Purkinje cell (primary cell): Measurements from ENCODE around the gene TRIB2. TPM values are rescaled to one million over a fixed set of nuclear protein-coding genes. Genes with fewer than 3 reads are reported as not detected.

Experiments
- polyA plus RNA-seq: library from polyadenylated mRNA; unstranded; fragments of >200 nt; fragmentation: Nextera tagmentation; gene quantifications from 2 replicates; pipeline ENCODE4 v1.2.1, GENCODE V29; 2014

The TRIB2 gene
- 48.5 and 65.4 TPM in 2 replicates for polyA plus RNA-seq

DNA sequence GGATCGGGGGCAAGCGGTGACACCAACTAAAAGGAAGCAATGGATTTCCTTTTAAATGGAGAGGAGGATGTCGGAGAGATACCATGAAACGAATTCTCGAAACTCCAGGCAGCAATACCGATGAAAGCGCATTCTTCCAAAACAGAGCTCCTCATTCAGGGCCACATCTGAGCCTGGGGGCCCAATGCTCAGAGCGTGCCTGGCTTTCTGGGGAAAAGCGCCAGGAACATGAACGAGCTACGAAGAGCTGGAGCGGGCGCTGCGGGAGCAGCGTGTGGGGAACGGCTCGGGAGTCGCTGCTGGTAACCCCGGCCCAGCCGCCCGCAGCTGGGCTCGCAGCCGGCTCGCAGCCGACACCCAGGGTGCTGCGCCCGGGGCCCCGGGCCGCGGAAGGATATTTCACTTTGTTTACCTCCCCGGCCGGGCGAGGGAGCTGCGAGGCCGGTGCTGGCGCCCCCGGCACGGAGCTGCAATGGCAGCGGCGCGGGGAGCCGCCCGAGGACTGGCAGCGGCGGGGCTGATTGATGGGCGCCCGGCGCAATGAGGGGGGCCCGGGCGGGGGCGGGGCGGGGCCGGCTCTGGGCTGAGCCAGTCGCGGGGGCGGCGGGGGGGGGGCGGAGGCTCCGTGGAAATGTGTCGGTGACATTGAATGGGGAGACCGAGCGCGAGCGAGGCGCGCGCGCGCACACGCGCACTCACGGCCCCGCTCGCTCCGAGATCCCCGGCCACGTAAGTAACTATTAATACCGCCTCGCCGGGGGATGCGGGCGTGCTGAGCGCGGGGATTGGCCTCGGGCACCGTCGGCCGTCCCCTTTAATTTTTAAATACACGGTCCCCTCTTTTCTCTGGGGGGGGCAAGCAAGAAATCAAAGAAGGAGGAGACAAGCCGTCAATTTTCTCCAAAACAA, at the start of gene TRIB2:
TRIB2 (plus strand) TSS at position 655 of the 909 bp plus-strand sequence. CDS start 1,372 bp downstream, outside the sequence.

